Fibroblast of the conjunctiva (primary cell): Measurements from ENCODE around the gene DCP2.

Source experiments
- DNase-seq: peaks from one replicate; pipeline ENCODE4 v3.0.0-alpha.2; 2010; ENCODE audit warnings: low read depth

Gene DCP2

GRCh38 chr5:113022661-113023060 is 46.1 kb downstream of the DCP2 start:
- DNase-seq = no peak

GRCh38 chr5:113024076-113024697 is 47.6 kb downstream of the DCP2 start:
- DNase-seq = no peak

- DNase-seq = no peak
These were observed 49.0 kb downstream of the DCP2 start for GRCh38 chr5:113025596-113025995.

- no peak for DNase-seq
These were observed 49.6 kb downstream of the DCP2 start for GRCh38 chr5:113026211-113026610.

GRCh38 chr5:113027015-113027414 is 50.4 kb downstream of the DCP2 start:
- DNase-seq = no peak

GRCh38 chr5:113027431-113027830 is 50.8 kb downstream of the DCP2 start:
- no peak for DNase-seq

GRCh38 chr5:113029614-113030013 is 53.0 kb downstream of the DCP2 start:
- DNase-seq = no peak

GRCh38 chr5:113031104-113031503 is 54.5 kb downstream of the DCP2 start:
- DNase-seq = no peak

GRCh38 chr5:113031557-113031956 is 55.0 kb downstream of the DCP2 start:
- DNase-seq = no peak

- no peak for DNase-seq
These were observed 57.7 kb downstream of the DCP2 start for GRCh38 chr5:113034182-113034773.

GRCh38 chr5:113035096-113035495 is 58.5 kb downstream of the DCP2 start:
- DNase-seq = no peak

- no peak for DNase-seq
These were observed 59.7 kb downstream of the DCP2 start for GRCh38 chr5:113036321-113036720.

GRCh38 chr5:113036826-113037225 is 60.2 kb downstream of the DCP2 start:
- no peak for DNase-seq

GRCh38 chr5:113038136-113038535 is 61.5 kb downstream of the DCP2 start:
- no peak for DNase-seq

GRCh38 chr5:113038714-113039113 is 62.1 kb downstream of the DCP2 start:
- DNase-seq = no peak

- DNase-seq = no peak
These were observed 62.8 kb downstream of the DCP2 start for GRCh38 chr5:113039229-113039933.

GRCh38 chr5:113039934-113040285 is 63.3 kb downstream of the DCP2 start:
- DNase-seq = no peak

- DNase-seq = no peak
These were observed 64.2 kb downstream of the DCP2 start for GRCh38 chr5:113040672-113041260.

GRCh38 chr5:113042491-113043243 is 66.1 kb downstream of the DCP2 start:
- no peak for DNase-seq

GRCh38 chr5:113043491-113043931 is 66.9 kb downstream of the DCP2 start:
- no peak for DNase-seq

- no peak for DNase-seq
These were observed 68.3 kb downstream of the DCP2 start for GRCh38 chr5:113044776-113045465.

GRCh38 chr5:113047234-113047633 is 70.6 kb downstream of the DCP2 start:
- DNase-seq = no peak
